MM.1S (cell line): ENCODE measurements around the gene DYNLT2.

Experiments used
- EZH2 ChIP-seq: fragments of 300-600 bp; sonication (generic); optimal IDR thresholded peaks from 2 replicates; pipeline ENCODE3; 2017; ENCODE audit warnings: low read depth, mild to moderate bottlenecking, antibody characterized with exemption, low read length, mixed read lengths
- EZH2phosphoT487 ChIP-seq: fragments of 300-600 bp; sonication (generic); IDR thresholded peaks from 2 replicates; pipeline ENCODE4 v1.6.1; 2018; ENCODE audit warnings: antibody characterized with exemption, low read length

DNA sequence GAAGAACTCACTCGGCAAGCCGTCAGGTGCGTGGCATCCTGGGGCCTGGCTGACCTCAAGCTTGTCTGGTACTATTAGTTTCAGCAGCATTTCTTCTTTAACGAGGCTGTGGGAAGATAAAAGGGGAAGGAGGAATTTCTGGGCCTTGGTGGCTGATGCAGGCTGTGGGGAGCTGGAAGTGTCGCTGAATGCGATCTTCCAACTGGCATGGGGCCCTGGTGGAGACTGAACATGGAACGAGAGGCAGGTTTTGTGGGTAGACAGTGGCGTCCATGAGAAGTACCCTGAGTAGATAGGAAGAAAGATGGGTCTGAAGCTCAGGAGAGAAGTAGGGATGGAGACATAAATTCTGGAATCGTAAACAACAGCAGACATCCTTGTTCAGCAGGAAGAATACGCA lies 23.9 kb upstream of the DYNLT2 start:
- TF ChIP-seq EZH2phosphoT487 (no peak), EZH2 (no peak)
